Smooth muscle cell (in vitro differentiated cells): ENCODE data around the gene COL6A2. TPM values are rescaled to one million over a fixed set of nuclear protein-coding genes. Genes with fewer than 3 reads are reported as not detected.
"Not testable (repeated sequence)": the region's sequence is repeated elsewhere in the genome, so short reads cannot be mapped to it uniquely, and the experiment has no call there.

Experiments used
- DNase-seq: peaks from one replicate; lab custom pipeline; 2025; ENCODE audit not compliant: unreplicated experiment; lab: John Stamatoyannopoulos, UW
- H2AFZ ChIP-seq: fragments of 200-600 bp; sonication (generic); 2 replicates; pipeline ENCODE4 v1.6.0; 2016; ENCODE audit warnings: antibody characterized with exemption, low read depth, mild to moderate bottlenecking
- H3F3A ChIP-seq: fragments of 200-600 bp; sonication (generic); 2 replicates; pipeline ENCODE4 v1.6.0; 2017; ENCODE audit warnings: antibody characterized with exemption, low read depth
- H3K27ac ChIP-seq: fragments of 200-600 bp; sonication (generic); 2 replicates; pipeline ENCODE4 v1.5.1; 2016; ENCODE audit warnings: low read depth, mild to moderate bottlenecking
- H3K27me3 ChIP-seq: fragments of 200-600 bp; sonication (generic); 2 replicates; pipeline ENCODE4 v1.6.1; 2016; ENCODE audit warnings: low read depth, mild to moderate bottlenecking
- H3K36me3 ChIP-seq: fragments of 200-600 bp; sonication (generic); 2 replicates; pipeline ENCODE4 v1.5.1; 2016; ENCODE audit warnings: low read depth
- H3K4me1 ChIP-seq: fragments of 200-600 bp; sonication (generic); 2 replicates; pipeline ENCODE4 v1.5.1; 2016; ENCODE audit warnings: low read depth
- H3K4me2 ChIP-seq: fragments of 200-600 bp; sonication (generic); 2 replicates; pipeline ENCODE4 v1.6.0; 2016; ENCODE audit warnings: mild to moderate bottlenecking
- H3K4me3 ChIP-seq: fragments of 200-600 bp; sonication (generic); 2 replicates; pipeline ENCODE4 v1.5.1; 2016; ENCODE audit warnings: mild to moderate bottlenecking
- H3K79me2 ChIP-seq: fragments of 200-600 bp; sonication (generic); 2 replicates; pipeline ENCODE4 v1.6.0; 2016; ENCODE audit warnings: low read depth, mild to moderate bottlenecking
- H3K9ac ChIP-seq: fragments of 200-600 bp; sonication (generic); 2 replicates; pipeline ENCODE4 v1.6.0; 2016; ENCODE audit warnings: low read depth
- H3K9me3 ChIP-seq: fragments of 200-600 bp; sonication (generic); replicated peaks from 2 replicates; pipeline ENCODE4 v1.5.1; 2016; ENCODE audit warnings: low read depth
- H4K20me1 ChIP-seq: fragments of 200-600 bp; sonication (generic); 2 replicates; pipeline ENCODE4 v1.6.0; 2016; ENCODE audit warnings: low read depth
- CTCF ChIP-seq: fragments of 200-600 bp; sonication (generic); IDR thresholded peaks from 2 replicates; pipeline ENCODE4 v1.5.1; 2017; ENCODE audit warnings: borderline replicate concordance, mild to moderate bottlenecking, antibody characterized with exemption; ENCODE audit not compliant: insufficient read depth, poor library complexity, severe bottlenecking
- WGBS: methylation state at CpG from one replicate; pipeline ENCODE4 v1.1.7; 2016; ENCODE audit warnings: low lambda C conversion rate; 5-methylcytosine and 5-hydroxymethylcytosine counted together
- polyA plus RNA-seq: library from polyadenylated mRNA; unstranded; fragments of >200 nt; fragmentation: Nextera tagmentation; extraction: Ambion mirVana; gene quantifications from 2 replicates; pipeline ENCODE4 v1.2.1, GENCODE V29; 2016
- total RNA-seq: library from RNA; depleted of rRNA; stranded (reverse); fragments of >200 nt; gene quantifications from 2 replicates; pipeline ENCODE4 v1.2.3, GENCODE V29; 2014

Gene COL6A2
- total and polyA plus RNA-seq, 2 experiments from 2014 or later, result 1,570 to 4,089 TPM

GRCh38 chr21:46139686-46140085 lies 41.8 kb downstream of the COL6A2 start:
- H3K4me3 ChIP-seq, result no peak overlapping the region
- no peak overlapping the region for H3K27ac ChIP-seq
- H3K36me3 ChIP-seq, result no peaks in the 10 kb centered on the region
- TF ChIP-seq CTCF, result no peak
- H2AFZ ChIP-seq, result no peak overlapping the region
- no peak overlapping the region for H3K9ac ChIP-seq
- no peaks in the 10 kb centered on the region for H3K4me1 ChIP-seq
- H3F3A ChIP-seq, result peaks cover 5% of the 10 kb centered on the region
- no peak overlapping the region for H3K4me2 ChIP-seq
- no peak for DNase-seq
- peaks cover 21% of the 10 kb centered on the region for H4K20me1 ChIP-seq
- no peaks in the 10 kb centered on the region for H3K27me3 ChIP-seq
- WGBS, result 88% methylated on average over 15 of the region's 15 CpGs
- H3K9me3 ChIP-seq, result no peaks in the 10 kb centered on the region
- H3K79me2 ChIP-seq, result no peaks in the 10 kb centered on the region

- 46% methylated on average over 29 of the region's 29 CpGs for WGBS
- Histone ChIP-seq H4K20me1 (peaks cover 21% of the 10 kb centered on the region), H3K4me2 (peak overlapping the region; percentile 81)
- not testable (repeated sequence) for H3K36me3 ChIP-seq, H3K27me3 ChIP-seq, H3K79me2 ChIP-seq, H3K4me3 ChIP-seq, H3K9me3 ChIP-seq, H3K27ac ChIP-seq, H3F3A ChIP-seq, DNase-seq, H2AFZ ChIP-seq, H3K4me1 ChIP-seq, H3K9ac ChIP-seq
Observed at GRCh38 chr21:46140352-46141003, 42.6 kb downstream of the COL6A2 start.

- H3K9me3 ChIP-seq, result no peaks in the 10 kb centered on the region
- no peak for DNase-seq
- peak overlapping the region; percentile 81 for H3K4me2 ChIP-seq
- no peaks in the 10 kb centered on the region for H3K27me3 ChIP-seq
- 54% methylated on average over 43 of the region's 45 CpGs for WGBS
- no peak overlapping the region for H3K9ac ChIP-seq
- peak overlapping the region; percentile 39 for H3K4me3 ChIP-seq
- peaks cover 21% of the 10 kb centered on the region for H4K20me1 ChIP-seq
- H3K36me3 ChIP-seq, result no peaks in the 10 kb centered on the region
- no peak overlapping the region for H3K27ac ChIP-seq
- TF ChIP-seq CTCF, result no peak
- H3F3A ChIP-seq, result peaks cover 5% of the 10 kb centered on the region
- H2AFZ ChIP-seq, result no peak overlapping the region
- no peaks in the 10 kb centered on the region for H3K79me2 ChIP-seq
- H3K4me1 ChIP-seq, result no peaks in the 10 kb centered on the region
Observed at GRCh38 chr21:46141767-46142581, 44.1 kb downstream of the COL6A2 start.

- Histone ChIP-seq H3K79me2 (no peaks in the 10 kb centered on the region), H3K9ac (no peak overlapping the region), H3K9me3 (no peaks in the 10 kb centered on the region), H3K27me3 (no peaks in the 10 kb centered on the region), H3F3A (peaks cover 5% of the 10 kb centered on the region), H4K20me1 (peaks cover 21% of the 10 kb centered on the region), H3K4me2 (peak overlapping the region; percentile 81), H3K36me3 (no peaks in the 10 kb centered on the region), H3K4me1 (no peaks in the 10 kb centered on the region), H2AFZ (no peak overlapping the region), H3K27ac (peak overlapping the region; percentile 58), H3K4me3 (peak overlapping the region; percentile 39)
- no peak for TF ChIP-seq CTCF
- no peak for DNase-seq
- WGBS, result 72% methylated on average over 18 of the region's 21 CpGs
Observed at GRCh38 chr21:46142582-46143473, 44.9 kb downstream of the COL6A2 start.
